Left ventricle myocardium superior (tissue), 1 donor: ENCODE data around the gene CCDC167. TPM values are rescaled to one million over a fixed set of nuclear protein-coding genes. Genes with fewer than 3 reads are reported as not detected.

Experiments used
- ATAC-seq: fragments of 200-7000 bp; cut with Tn5 transposase; one replicate; pipeline ENCODE4 v1.9.1; 2020; ENCODE audit warnings: mild to moderate bottlenecking, moderate library complexity
- DNase-seq: peaks from one replicate; pipeline ENCODE4 v3.0.0-alpha.2; 2020
- intact Hi-C: fragments of 100-400 bp; cut with micrococcal nuclease; formaldehyde crosslinking; loops from one replicate; pipeline ENCODE4 v1.11.0; 2022
- long read RNA-seq: library from polyadenylated mRNA; unstranded; transcript quantifications from one replicate; pipeline ENCODE4 v2.0.0, GENCODE V29; 2021
- total RNA-seq: library from RNA; stranded (reverse); fragmentation: NEBNext Ultra II Directional; extraction: Animal tissue kit (Norgen Biotek cat#: 25700); gene quantifications from one replicate; pipeline ENCODE4 v1.2.1, GENCODE V29; 2021
- donor health status: DM: no; HTN: yes; CAD: no; lungs with severe emphysema.

Gene CCDC167
- total RNA-seq: 26.6 TPM
- long read RNA-seq, transcript CCDC167-201 (4 exons, 619 nt): major isoform, 15 of 15 reads
- long read RNA-seq, partial matches to known transcripts: 0 of 15 reads
- long read RNA-seq, other reads (novel, unspliced or antisense): 0 of 15 reads

DNA sequence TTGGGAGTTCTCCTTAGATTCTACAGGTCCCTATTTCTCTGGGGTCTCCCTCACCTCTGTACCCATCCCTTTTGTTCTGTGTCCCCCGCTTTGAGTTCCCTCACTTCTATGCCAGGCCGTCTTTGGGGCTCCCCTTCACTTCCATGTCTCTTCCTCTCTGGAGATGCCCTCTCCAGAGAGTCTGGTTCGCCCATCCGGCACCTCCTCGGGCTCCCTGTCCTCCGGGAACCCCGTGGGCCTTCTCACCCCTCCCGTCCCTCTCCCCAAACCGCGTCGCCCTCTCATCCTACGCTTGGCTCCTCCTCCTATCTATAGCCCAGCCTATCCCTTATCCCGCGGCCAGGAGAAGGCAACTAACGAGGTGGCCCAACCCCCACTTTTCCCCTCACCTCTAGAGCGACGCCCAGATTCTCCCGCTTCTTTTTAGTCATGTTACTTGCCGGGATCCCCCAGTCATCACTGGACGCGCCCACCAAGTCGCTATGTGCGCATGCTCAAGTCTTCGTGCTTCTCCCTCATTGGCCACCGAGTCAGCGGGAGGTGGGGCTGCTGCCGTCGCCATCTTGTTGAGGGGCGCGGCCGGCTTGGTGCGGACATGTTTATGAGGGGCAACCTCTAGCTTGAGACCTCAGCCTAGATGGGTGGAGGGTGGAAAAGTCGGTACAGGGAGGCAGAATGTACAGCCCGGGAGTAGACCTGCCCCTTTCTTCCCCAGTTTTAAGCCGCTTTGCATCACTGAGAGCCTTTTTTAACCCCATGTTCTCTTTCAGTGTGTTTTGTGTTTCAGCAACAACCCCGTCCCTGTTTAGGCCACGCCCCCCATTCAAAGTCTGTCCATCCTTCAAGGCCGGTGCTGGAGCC is at the start of gene CCDC167:
CCDC167 (minus strand) TSS at position 461 of the 861 bp plus-strand sequence; CDS start at position 431, 30 bp downstream.
- peak; percentile 96 for DNase-seq
- intact Hi-C loops: loop anchor here (10.0 kb wide), 1 partner anchor 55 kb away; no protein-coding TSS in a partner anchor
- peak; percentile 100 for ATAC-seq

DNA sequence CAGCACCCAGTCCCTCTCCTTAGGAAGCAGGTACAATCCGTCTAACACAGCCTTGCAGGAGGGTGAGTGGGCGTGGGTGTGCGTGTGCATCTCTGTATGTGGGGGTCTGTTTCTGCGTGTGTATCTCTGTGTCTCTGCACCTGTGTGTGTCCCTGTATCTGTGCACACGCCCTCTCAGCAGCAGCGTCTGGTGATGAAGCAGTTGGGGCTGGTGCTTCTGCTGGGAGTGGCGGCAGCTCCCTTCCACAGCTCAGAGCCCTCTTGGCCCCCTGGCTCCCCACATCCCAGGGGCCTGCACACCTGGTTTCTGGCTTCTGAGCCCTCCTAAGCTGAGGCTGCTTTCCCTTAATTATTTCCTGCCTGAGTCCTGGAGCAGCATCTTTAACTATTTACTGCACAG is 49.5 kb upstream of the CCDC167 start:
- intact Hi-C loops: no loop called here
- DNase-seq (no peak), ATAC-seq (no peak)

DNA sequence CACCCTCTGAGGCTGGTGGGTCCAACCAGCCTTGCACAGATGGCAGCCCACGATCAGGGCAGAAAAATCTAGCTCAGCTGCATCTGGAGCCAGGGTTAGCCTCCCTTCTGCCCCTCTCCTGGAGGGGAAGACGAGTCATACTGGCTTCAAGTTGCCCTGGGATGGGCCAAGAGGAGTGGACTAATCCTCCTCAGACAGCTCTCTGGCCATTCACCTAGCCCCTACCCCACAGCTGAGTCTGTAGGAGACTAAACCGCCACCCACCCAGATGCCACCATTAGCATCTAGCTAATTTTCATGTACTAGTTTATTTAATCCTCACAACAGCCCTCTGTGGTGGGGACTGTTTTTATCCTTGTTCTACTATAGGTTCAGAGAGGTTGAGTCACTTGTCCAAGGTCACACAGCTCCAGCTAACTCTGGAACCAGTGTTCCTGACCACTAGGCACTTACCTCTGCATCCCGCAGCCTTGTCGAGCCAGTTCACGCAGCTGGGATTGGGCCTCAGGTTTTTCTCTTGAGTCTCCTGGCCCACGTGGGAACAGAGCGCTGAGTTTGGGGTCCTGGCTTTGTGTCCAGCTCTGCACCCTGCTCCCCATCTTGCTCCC is 48.5 kb upstream of the CCDC167 start:
- ATAC-seq (no peak), DNase-seq (no peak)
- intact Hi-C loops: no loop called here

GRCh38 chr6:37547564-37548061 is 47.9 kb upstream of the CCDC167 start:
- no peak for DNase-seq
- ATAC-seq: peak; percentile 59
- intact Hi-C loops: no loop called here

GRCh38 chr6:37546141-37546871 is 46.6 kb upstream of the CCDC167 start:
- DNase-seq: no peak
- intact Hi-C loops: no loop called here
- no peak for ATAC-seq

- intact Hi-C loops: no loop called here
- no peak for ATAC-seq
- DNase-seq: no peak
Observed at GRCh38 chr6:37544530-37544929, 44.8 kb upstream of the CCDC167 start.

- DNase-seq: no peak
- no peak for ATAC-seq
- intact Hi-C loops: no loop called here
Observed at GRCh38 chr6:37543361-37543760, 43.7 kb upstream of the CCDC167 start.

GRCh38 chr6:37541346-37541745 is 41.7 kb upstream of the CCDC167 start:
- intact Hi-C loops: no loop called here
- no peak for DNase-seq
- ATAC-seq: no peak

DNA sequence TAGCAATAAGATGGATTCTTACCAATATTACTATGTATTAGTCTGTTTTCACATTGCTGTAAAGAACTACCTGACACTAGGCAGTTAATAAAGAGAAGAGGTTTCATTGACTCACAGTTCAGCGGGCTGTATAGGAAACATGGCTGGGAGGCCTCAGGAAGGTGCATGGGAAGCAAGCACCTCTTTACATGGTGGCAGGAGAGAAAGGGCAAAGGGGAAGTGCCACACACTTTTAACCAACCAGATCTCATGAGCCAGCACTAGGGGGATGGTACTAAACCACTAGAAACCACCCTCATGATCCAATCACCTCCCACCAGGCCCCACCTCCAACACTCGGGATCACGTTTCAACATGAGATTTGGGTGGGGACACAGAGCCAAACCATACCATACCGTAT is 40.7 kb upstream of the CCDC167 start:
- no peak for DNase-seq
- ATAC-seq: no peak
- intact Hi-C loops: no loop called here

GRCh38 chr6:37540029-37540352 is 40.3 kb upstream of the CCDC167 start:
- no peak for ATAC-seq
- no peak for DNase-seq
- intact Hi-C loops: no loop called here

- intact Hi-C loops: no loop called here
- DNase-seq (no peak), ATAC-seq (no peak)
Observed at GRCh38 chr6:37539171-37540028, 39.7 kb upstream of the CCDC167 start.

DNA sequence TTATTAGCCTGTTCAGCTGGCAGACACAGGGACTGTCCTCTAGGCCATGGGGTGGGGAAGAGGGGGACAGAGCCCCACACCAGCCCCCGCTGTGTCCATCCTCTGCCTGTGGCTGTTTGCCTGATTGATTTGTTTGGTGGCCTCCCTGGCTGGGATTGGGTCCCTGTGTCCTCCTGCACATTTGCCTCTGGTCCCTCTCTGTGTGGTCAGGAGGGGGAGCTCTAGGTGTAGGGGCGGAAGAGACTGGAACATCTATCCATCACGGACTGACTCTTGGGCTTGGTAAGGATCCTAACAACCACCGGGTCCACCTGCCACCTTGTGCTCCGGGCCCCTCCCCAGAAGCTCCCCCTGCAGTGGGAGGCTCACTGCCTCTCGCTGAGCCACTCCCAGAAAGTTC is 38.4 kb upstream of the CCDC167 start:
- ATAC-seq: no peak
- intact Hi-C loops: no loop called here
- no peak for DNase-seq

DNA sequence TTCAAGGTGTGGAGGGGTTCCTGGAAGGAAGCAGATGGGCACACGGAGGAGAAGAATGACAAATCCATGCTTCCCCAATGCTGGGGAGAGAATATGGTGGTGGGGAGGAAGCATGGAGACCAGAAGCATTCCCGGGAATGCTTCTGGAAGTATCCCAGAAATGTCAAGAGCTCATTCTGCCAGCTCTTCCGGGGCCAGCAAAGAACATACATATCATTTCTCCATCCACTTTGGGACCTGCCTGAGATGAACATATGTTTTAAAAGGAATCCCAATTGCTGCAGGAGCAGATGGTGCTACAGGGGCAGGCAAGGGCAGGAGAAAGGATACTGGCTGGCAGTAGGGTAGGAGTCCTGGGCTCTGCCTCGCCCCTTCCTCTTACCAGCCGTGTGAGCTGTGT is 37.9 kb upstream of the CCDC167 start:
- DNase-seq: no peak
- intact Hi-C loops: no loop called here
- no peak for ATAC-seq

DNA sequence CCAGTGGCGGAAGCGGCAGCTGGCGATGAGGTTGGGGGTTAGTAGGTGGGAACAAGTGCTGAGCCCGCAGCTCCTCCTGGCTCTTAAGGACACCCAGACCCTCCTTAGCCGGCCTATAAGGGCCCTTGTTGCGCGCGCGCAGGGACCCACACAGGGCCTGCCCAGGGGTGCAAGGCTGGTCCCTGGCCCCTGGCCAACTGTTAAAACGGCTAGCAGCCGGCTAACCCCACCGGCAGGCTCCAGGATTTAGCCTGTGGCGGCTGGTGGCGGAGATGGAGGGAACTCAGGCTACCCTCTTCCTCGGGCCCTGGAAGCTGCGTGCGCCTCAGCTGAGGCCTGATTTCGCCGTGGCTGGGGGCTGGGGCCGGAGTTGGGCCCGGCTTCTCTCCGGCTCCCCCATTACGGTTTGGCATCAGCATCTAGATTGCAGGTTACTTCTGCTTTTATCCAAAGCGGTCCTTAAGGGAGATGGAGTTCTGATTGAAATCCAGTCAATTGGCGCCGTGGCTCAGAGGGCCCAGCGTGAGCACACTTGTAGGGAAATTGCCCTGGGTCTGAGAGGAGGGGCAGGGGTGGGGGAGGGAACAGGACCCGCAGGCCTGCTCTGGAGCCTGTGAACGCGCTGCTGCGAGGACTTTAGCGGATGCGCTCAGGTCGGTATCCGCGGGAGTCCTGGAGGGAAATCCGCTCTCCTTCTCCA is 36.9 kb upstream of the CCDC167 start:
- ATAC-seq (peak; percentile 18), DNase-seq (no peak)
- intact Hi-C loops: no loop called here

- intact Hi-C loops: no loop called here
- peak; percentile 44 for DNase-seq
- ATAC-seq: peak; percentile 44
Observed at GRCh38 chr6:37535759-37536490, 36.2 kb upstream of the CCDC167 start.

DNA sequence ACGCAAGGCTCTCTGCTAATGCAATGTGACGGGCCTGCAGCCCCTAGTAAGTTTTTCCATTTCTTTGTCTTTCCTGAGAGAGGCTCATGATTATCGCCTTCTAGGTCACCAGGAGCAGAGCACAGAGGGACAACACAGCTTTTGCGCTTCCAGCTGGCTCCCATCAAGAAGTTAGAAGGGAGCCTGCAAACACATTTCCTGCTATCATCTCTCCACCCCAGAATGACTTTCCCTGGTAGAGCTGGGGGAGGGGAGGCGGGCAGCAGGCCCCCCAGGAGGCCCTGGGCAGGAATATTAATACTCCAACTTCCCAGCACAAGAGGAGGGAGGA is 35.7 kb upstream of the CCDC167 start:
- intact Hi-C loops: no loop called here
- DNase-seq (no peak), ATAC-seq (no peak)

GRCh38 chr6:37534893-37535292 is 35.2 kb upstream of the CCDC167 start:
- no peak for ATAC-seq
- DNase-seq: no peak
- intact Hi-C loops: no loop called here

- ATAC-seq (no peak), DNase-seq (no peak)
- intact Hi-C loops: no loop called here
Observed at GRCh38 chr6:37532122-37532521, 32.4 kb upstream of the CCDC167 start.
